ENCODE measurements around the gene KCND3.

DNA sequence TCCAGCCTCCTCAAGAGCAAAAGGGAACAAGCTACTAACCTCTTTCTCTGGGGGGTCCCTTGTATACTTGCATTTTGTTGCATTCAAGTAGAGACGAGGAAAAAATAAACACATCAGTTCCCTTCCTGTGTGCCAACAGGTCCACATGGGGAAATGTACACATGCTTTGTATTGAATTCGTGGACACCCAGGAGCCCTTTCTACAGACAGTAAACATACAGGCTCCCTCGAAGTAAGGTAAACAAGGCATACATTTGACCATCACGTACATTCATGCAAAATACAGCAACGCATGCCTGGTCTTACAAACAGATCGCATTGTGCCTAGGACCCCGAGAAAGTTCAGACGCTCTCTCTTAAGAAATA lies 1.1 kb downstream of the KCND3 start:
- TF ChIP-seq, protein P1, sequence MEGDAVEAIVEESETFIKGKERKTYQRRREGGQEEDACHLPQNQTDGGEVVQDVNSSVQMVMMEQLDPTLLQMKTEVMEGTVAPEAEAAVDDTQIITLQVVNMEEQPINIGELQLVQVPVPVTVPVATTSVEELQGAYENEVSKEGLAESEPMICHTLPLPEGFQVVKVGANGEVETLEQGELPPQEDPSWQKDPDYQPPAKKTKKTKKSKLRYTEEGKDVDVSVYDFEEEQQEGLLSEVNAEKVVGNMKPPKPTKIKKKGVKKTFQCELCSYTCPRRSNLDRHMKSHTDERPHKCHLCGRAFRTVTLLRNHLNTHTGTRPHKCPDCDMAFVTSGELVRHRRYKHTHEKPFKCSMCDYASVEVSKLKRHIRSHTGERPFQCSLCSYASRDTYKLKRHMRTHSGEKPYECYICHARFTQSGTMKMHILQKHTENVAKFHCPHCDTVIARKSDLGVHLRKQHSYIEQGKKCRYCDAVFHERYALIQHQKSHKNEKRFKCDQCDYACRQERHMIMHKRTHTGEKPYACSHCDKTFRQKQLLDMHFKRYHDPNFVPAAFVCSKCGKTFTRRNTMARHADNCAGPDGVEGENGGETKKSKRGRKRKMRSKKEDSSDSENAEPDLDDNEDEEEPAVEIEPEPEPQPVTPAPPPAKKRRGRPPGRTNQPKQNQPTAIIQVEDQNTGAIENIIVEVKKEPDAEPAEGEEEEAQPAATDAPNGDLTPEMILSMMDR (IDR thresholded peaks at IDR 0.05; ENCODE audit: insufficient read depth, low read depth, low read length), result no peak
- no peak for TF ChIP-seq EZH2 (IDR thresholded peaks at IDR 0.05; ENCODE audit: insufficient read depth, low read length)

Data from astrocyte (in vitro differentiated cells and primary cell).